Measurements from ENCODE around the gene ZNF91. TPM values are rescaled to one million over a fixed set of nuclear protein-coding genes. Genes with fewer than 3 reads are reported as not detected.
"Not testable (repeated sequence)": the region's sequence is repeated elsewhere in the genome, so short reads cannot be mapped to it uniquely, and the experiment has no call there.

ZNF91 gene
- total RNA-seq, 4 donors from 2014 or later = 50.2 to 180 (median 92.3) TPM

DNA sequence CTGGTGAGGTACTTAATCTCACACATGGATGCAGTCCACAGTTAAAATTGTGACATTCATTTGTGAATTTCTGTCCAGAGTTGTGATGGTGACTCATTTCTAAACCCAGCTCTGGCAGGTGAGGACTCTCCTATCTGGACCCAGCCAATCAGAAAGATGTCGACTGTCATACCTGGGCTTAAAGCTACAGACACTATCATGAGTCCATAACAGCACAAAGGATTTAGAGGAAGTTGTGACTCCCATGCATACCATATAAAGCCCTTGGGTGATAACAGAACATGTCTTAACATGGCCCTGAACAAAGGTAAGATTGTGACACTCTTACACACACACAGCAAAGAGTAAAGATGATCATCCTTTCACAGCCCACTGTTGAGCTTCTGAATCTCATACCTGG is 85.3 kb downstream of the ZNF91 start:
- Histone ChIP-seq H3K27me3 (no peaks in the 10 kb centered on the region), H3K9me3 (peaks cover 13% of the 10 kb centered on the region), H3K4me3 (no peak overlapping the region), H3K36me3 (no peaks in the 10 kb centered on the region), H3K4me1 (no peaks in the 10 kb centered on the region), H3K27ac (no peak overlapping the region)
- TF ChIP-seq, protein P1, sequence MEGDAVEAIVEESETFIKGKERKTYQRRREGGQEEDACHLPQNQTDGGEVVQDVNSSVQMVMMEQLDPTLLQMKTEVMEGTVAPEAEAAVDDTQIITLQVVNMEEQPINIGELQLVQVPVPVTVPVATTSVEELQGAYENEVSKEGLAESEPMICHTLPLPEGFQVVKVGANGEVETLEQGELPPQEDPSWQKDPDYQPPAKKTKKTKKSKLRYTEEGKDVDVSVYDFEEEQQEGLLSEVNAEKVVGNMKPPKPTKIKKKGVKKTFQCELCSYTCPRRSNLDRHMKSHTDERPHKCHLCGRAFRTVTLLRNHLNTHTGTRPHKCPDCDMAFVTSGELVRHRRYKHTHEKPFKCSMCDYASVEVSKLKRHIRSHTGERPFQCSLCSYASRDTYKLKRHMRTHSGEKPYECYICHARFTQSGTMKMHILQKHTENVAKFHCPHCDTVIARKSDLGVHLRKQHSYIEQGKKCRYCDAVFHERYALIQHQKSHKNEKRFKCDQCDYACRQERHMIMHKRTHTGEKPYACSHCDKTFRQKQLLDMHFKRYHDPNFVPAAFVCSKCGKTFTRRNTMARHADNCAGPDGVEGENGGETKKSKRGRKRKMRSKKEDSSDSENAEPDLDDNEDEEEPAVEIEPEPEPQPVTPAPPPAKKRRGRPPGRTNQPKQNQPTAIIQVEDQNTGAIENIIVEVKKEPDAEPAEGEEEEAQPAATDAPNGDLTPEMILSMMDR (IDR thresholded peaks at IDR 0.05) = no peak
- TF ChIP-seq EP300 (IDR thresholded peaks at IDR 0.05) (no peak), POLR2A (IDR thresholded peaks at IDR 0.05) (no peak), POLR2AphosphoS5 (IDR thresholded peaks at IDR 0.05) (no peak)
- WGBS = 78% methylated on average over 1 of the region's 1 CpG
- no peak for DNase-seq (ENCODE audit: low spot score in 2 of 2)

DNA sequence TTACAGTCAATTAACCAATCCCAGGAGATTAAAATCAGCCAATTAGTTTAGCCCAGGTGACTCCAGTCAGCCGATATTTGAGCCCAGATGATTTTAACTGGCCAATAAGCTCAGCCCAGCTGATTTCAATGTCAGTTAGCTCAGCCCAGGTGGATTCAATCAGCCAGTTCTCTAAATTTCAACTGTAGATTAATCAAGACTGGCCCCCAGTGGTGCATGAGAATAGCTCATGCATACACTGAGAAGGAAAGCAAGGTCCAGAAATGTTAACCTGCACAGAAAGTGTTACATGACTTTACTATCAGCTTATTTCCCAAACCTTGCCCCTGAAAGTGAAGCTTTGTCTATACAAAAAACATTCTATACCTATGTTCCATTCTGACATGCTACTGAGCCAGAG is 89.7 kb downstream of the ZNF91 start:
- 71% methylated on average over 1 of the region's 1 CpG for WGBS
- Histone ChIP-seq H3K9me3 (peaks cover 24% of the 10 kb centered on the region), H3K4me3 (no peak overlapping the region), H3K27ac (no peak overlapping the region), H3K27me3 (no peaks in the 10 kb centered on the region), H3K4me1 (no peaks in the 10 kb centered on the region), H3K36me3 (no peaks in the 10 kb centered on the region)
- no peak for DNase-seq (ENCODE audit: low spot score in 2 of 2)
- no peak for TF ChIP-seq POLR2AphosphoS5 (IDR thresholded peaks at IDR 0.05)

DNA sequence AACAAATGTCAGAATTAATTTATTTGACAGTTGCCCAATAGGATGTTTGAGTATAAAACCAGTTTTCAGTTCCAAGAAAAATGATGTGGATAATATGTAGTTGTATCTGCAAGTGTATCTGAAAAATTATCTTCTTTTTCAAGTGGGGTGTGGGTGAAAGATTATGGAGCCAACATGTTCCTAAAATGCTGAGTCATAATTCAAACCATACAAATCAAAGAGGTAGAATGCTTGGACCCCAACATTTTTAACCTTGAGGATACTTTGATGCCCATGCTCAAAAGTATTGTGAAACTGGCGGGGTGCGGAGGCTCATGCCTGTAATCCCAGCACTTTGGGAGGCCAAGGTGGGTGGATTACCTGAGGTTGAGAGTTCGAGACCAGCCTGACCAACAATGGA is 91.0 kb downstream of the ZNF91 start:
- peaks cover 29% of the 10 kb centered on the region for H3K9me3 ChIP-seq
- DNase-seq (ENCODE audit: low spot score in 2 of 2) = no peak
- H3K27me3 ChIP-seq = no peaks in the 10 kb centered on the region
- WGBS = 92% methylated on average over 3 of the region's 3 CpGs
- no peak overlapping the region for H3K4me3 ChIP-seq
- no peaks in the 10 kb centered on the region for H3K36me3 ChIP-seq
- no peak overlapping the region for H3K27ac ChIP-seq
- H3K4me1 ChIP-seq = no peaks in the 10 kb centered on the region
- TF ChIP-seq, protein P1 (IDR thresholded peaks at IDR 0.05) = no peak
- TF ChIP-seq POLR2AphosphoS5 (IDR thresholded peaks at IDR 0.05) (no peak), POLR2A (IDR thresholded peaks at IDR 0.05) (no peak)

DNA sequence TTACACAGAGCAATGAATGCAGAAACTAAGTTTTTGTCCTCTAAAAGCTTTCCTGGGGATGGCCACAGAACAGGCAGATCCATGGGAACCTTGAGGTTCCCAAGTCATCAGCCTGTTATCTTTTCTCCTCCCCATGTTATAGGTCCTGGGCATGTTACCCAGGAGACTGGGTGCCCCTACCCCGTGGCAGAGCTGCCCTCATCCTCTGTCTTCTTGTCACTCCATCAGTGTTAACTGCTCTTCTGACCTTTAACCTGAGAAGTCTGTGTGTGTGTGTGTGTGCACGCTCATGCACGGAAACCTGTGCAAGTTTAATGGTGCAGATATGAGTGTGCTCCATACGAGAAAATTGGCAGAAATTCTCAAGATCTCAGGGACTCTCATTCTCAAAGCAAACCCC is 101.1 kb downstream of the ZNF91 start:
- 84% methylated on average over 4 of the region's 4 CpGs for WGBS
- TF ChIP-seq POLR2A (IDR thresholded peaks at IDR 0.05) (no peak), POLR2AphosphoS5 (IDR thresholded peaks at IDR 0.05) (no peak), EP300 (IDR thresholded peaks at IDR 0.05) (no peak)
- TF ChIP-seq, protein P1 (IDR thresholded peaks at IDR 0.05) = no peak
- H3K9me3 ChIP-seq = no peaks in the 10 kb centered on the region
- H3K4me3 ChIP-seq = no peak overlapping the region
- no peaks in the 10 kb centered on the region for H3K27me3 ChIP-seq
- H3K27ac ChIP-seq = no peak overlapping the region
- no peaks in the 10 kb centered on the region for H3K4me1 ChIP-seq
- no peak for DNase-seq (ENCODE audit: low spot score in 2 of 2)
- no peaks in the 10 kb centered on the region for H3K36me3 ChIP-seq

DNA sequence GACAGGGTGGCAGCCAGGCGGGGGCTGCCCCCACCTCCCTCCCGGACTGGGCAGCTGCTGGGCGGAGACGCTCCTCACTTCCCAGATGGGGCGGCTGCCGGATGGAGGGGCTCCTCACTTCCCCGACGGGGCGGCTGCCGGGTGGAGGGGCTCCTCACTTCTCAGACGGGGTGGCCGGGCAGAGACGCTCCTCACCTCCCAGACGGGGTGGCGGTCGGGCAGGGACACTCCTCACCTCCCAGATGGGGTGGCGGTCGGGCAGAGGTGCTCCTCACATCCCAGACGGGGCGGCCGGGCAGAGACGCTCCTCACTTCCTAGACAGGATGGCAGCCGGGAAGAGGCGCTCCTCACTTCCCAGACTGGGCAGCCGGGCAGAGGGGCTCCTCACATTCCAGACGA is 105.3 kb downstream of the ZNF91 start:
- not testable (repeated sequence) for H3K27me3 ChIP-seq; H3K4me1 ChIP-seq; H3K36me3 ChIP-seq; H3K27ac ChIP-seq; H3K9me3 ChIP-seq; H3K4me3 ChIP-seq; DNase-seq (ENCODE audit: low spot score in 2 of 2)
- WGBS = 94% methylated on average over 21 of the region's 26 CpGs

Other genes with a start within 250 kb of the ZNF91 start
- 1 to 10 TPM; 2.3 to 3.9 (median 3.3) TPM for gene ZNF724, start 145.1 kb downstream of the ZNF91 start, total RNA-seq